Astrocyte (in vitro differentiated cells and primary cell): ENCODE results near the gene UGT1A10. TPM values are rescaled to one million over a fixed set of nuclear protein-coding genes. Genes with fewer than 3 reads are reported as not detected.

Experiments used
- DNase-seq: peaks from one replicate; pipeline ENCODE4 v3.0.0-alpha.2; 2010; ENCODE audit warnings: low read depth
- FAIRE-seq: peaks from 2 replicates; lab custom pipeline; 2011; peaks lifted over from hg19 to GRCh38; lab: Jason Lieb, UNC
- H2AFZ ChIP-seq: 2 replicates; pipeline ENCODE4 v1.6.0; 2012; ENCODE audit warnings: low read depth, low read length, inconsistent platforms
- H3K27ac ChIP-seq: 2 replicates; pipeline ENCODE4 v1.5.1; 2011; ENCODE audit warnings: low read depth, low read length, inconsistent platforms
- H3K27me3 ChIP-seq: 2 replicates; pipeline ENCODE4 v1.6.0; 2011; ENCODE audit warnings: low read length, inconsistent platforms; ENCODE audit not compliant: insufficient read depth
- H3K36me3 ChIP-seq: 2 replicates; pipeline ENCODE4 v1.5.1; 2011; ENCODE audit warnings: low read length, inconsistent platforms; ENCODE audit not compliant: insufficient read depth
- H3K4me1 ChIP-seq: 2 replicates; pipeline ENCODE4 v1.5.1; 2011; ENCODE audit warnings: low read length, inconsistent platforms; ENCODE audit not compliant: insufficient read depth
- H3K4me2 ChIP-seq: 2 replicates; pipeline ENCODE4 v1.6.0; 2012; ENCODE audit warnings: low read length, inconsistent platforms
- H3K4me3 ChIP-seq: 2 replicates; pipeline ENCODE4 v1.5.1; 2011; ENCODE audit warnings: low read depth, mild to moderate bottlenecking, low read length, inconsistent platforms; ENCODE audit not compliant: insufficient read depth
- H3K79me2 ChIP-seq: 2 replicates; pipeline ENCODE4 v1.6.0; 2012; ENCODE audit warnings: mild to moderate bottlenecking, low read length, inconsistent platforms; ENCODE audit not compliant: insufficient read depth
- H3K9ac ChIP-seq: 2 replicates; pipeline ENCODE4 v1.6.0; 2012; ENCODE audit warnings: mild to moderate bottlenecking, low read length, inconsistent platforms
- H3K9me3 ChIP-seq: 2 replicates; pipeline ENCODE4 v1.5.1; 2012; ENCODE audit warnings: low read depth, mild to moderate bottlenecking, low read length, inconsistent platforms; ENCODE audit not compliant: insufficient read depth
- H4K20me1 ChIP-seq: 2 replicates; pipeline ENCODE4 v1.6.0; 2012; ENCODE audit warnings: low read length, inconsistent platforms; ENCODE audit not compliant: insufficient read depth
- H3K27ac Mint-ChIP-seq: one replicate; pipeline ENCODE4 v1.8.0; 2021; ENCODE audit warnings: mild to moderate bottlenecking, mixed read lengths; ENCODE audit not compliant: unreplicated experiment
- H3K27me3 Mint-ChIP-seq: one replicate; pipeline ENCODE4 v1.8.0; 2021; ENCODE audit warnings: low read depth, mixed read lengths; ENCODE audit not compliant: unreplicated experiment
- H3K36me3 Mint-ChIP-seq: one replicate; pipeline ENCODE4 v1.8.0; 2021; ENCODE audit warnings: low read depth, mixed read lengths; ENCODE audit not compliant: unreplicated experiment
- H3K4me1 Mint-ChIP-seq: one replicate; pipeline ENCODE4 v1.8.0; 2021; ENCODE audit warnings: low read depth, mixed read lengths; ENCODE audit not compliant: unreplicated experiment
- H3K4me3 Mint-ChIP-seq: one replicate; pipeline ENCODE4 v1.8.0; 2021; ENCODE audit warnings: mild to moderate bottlenecking, moderate library complexity, mixed read lengths; ENCODE audit not compliant: unreplicated experiment
- H3K9me3 Mint-ChIP-seq: one replicate; pipeline ENCODE4 v1.8.0; 2021; ENCODE audit warnings: mild to moderate bottlenecking, mixed read lengths; ENCODE audit not compliant: unreplicated experiment
- CTCF ChIP-seq: IDR thresholded peaks from 2 replicates; pipeline ENCODE4 v1.5.1; 2011; ENCODE audit warnings: low read depth, mild to moderate bottlenecking, inconsistent platforms, low read length, moderate library complexity; ENCODE audit not compliant: insufficient read depth
- EZH2 ChIP-seq: IDR thresholded peaks from 2 replicates; pipeline ENCODE4 v1.6.1; 2012; ENCODE audit warnings: mild to moderate bottlenecking, low read length, inconsistent platforms; ENCODE audit not compliant: insufficient read depth
- total RNA-seq: library from RNA; stranded (reverse); gene quantifications from 2 replicates; pipeline ENCODE4 v1.2.1, GENCODE V29; 2021

UGT1A10 gene
- total RNA-seq, 1 donor from 2014 or later: not detected

- Histone ChIP-seq H3K4me2 (no peak overlapping the region), H3K79me2 (no peaks in the 10 kb centered on the region), H3K27me3 (peaks cover 4% of the 10 kb centered on the region), H3K9me3 (no peaks in the 10 kb centered on the region), H3K36me3 (no peaks in the 10 kb centered on the region), H3K4me1 (peaks cover 5% of the 10 kb centered on the region), H2AFZ (no peak overlapping the region), H3K4me3 (no peak overlapping the region), H3K27ac (no peak overlapping the region), H4K20me1 (no peaks in the 10 kb centered on the region), H3K9ac (no peak overlapping the region)
- H3K36me3 Mint-ChIP-seq: no peaks in the 10 kb centered on the region
- H3K4me1 Mint-ChIP-seq: peaks cover 4% of the 10 kb centered on the region
- H3K4me3 Mint-ChIP-seq: no peak overlapping the region
- H3K27ac Mint-ChIP-seq: no peak overlapping the region
- peaks cover 4% of the 10 kb centered on the region for H3K9me3 Mint-ChIP-seq
- DNase-seq (no peak), FAIRE-seq (no peak)
- peaks cover 40% of the 10 kb centered on the region for H3K27me3 Mint-ChIP-seq
- TF ChIP-seq EZH2: no peak
- TF ChIP-seq CTCF: no peak
These were observed 167.2 kb downstream of the UGT1A10 start for GRCh38 chr2:233803292-233803911.

- H2AFZ ChIP-seq: no peak overlapping the region
- Mint-ChIP-seq H3K4me3 (no peak overlapping the region), H3K27me3 (peaks cover 44% of the 10 kb centered on the region), H3K4me1 (peaks cover 4% of the 10 kb centered on the region), H3K9me3 (peaks cover 3% of the 10 kb centered on the region), H3K36me3 (no peaks in the 10 kb centered on the region), H3K27ac (no peak overlapping the region)
- no peaks in the 10 kb centered on the region for H4K20me1 ChIP-seq
- H3K36me3 ChIP-seq: no peaks in the 10 kb centered on the region
- peaks cover 4% of the 10 kb centered on the region for H3K27me3 ChIP-seq
- no peak overlapping the region for H3K4me3 ChIP-seq
- no peak for FAIRE-seq
- no peaks in the 10 kb centered on the region for H3K9me3 ChIP-seq
- no peak overlapping the region for H3K9ac ChIP-seq
- no peak for DNase-seq
- TF ChIP-seq EZH2: no peak
- no peak for TF ChIP-seq CTCF
- no peak overlapping the region for H3K4me2 ChIP-seq
- no peak overlapping the region for H3K27ac ChIP-seq
- peaks cover 5% of the 10 kb centered on the region for H3K4me1 ChIP-seq
- H3K79me2 ChIP-seq: no peaks in the 10 kb centered on the region
These were observed 167.7 kb downstream of the UGT1A10 start for GRCh38 chr2:233803994-233804393.

- Histone ChIP-seq H3K4me2 (no peak overlapping the region), H3K9ac (no peak overlapping the region), H3K4me3 (no peak overlapping the region), H2AFZ (no peak overlapping the region), H4K20me1 (no peaks in the 10 kb centered on the region), H3K9me3 (no peaks in the 10 kb centered on the region), H3K36me3 (no peaks in the 10 kb centered on the region), H3K4me1 (no peaks in the 10 kb centered on the region), H3K27me3 (peaks cover 8% of the 10 kb centered on the region), H3K79me2 (no peaks in the 10 kb centered on the region), H3K27ac (no peak overlapping the region)
- no peak for FAIRE-seq
- H3K9me3 Mint-ChIP-seq: no peaks in the 10 kb centered on the region
- H3K36me3 Mint-ChIP-seq: no peaks in the 10 kb centered on the region
- H3K27ac Mint-ChIP-seq: no peak overlapping the region
- H3K27me3 Mint-ChIP-seq: peaks cover 50% of the 10 kb centered on the region
- H3K4me3 Mint-ChIP-seq: no peak overlapping the region
- no peak for DNase-seq
- TF ChIP-seq EZH2 (no peak), CTCF (no peak)
- no peaks in the 10 kb centered on the region for H3K4me1 Mint-ChIP-seq
These were observed 171.1 kb downstream of the UGT1A10 start for GRCh38 chr2:233807215-233807865.
